ENCODE results near the gene LACTBL1. TPM values are rescaled to one million over a fixed set of nuclear protein-coding genes. Genes with fewer than 3 reads are reported as not detected.

LACTBL1 gene
- total and polyA plus RNA-seq, 2 of the 8 experiments (the other 6 are each of a cell fraction or from before 2014, with no cell fraction given), result not detected

GRCh38 chr1:22971161-22971560 lies 1.5 kb downstream of the LACTBL1 start:
- Histone ChIP-seq H4K5ac (ENCODE audit: insufficient read length, low read depth, low read length) (no peak overlapping the region), H3K9me3 (ENCODE audit: insufficient read depth in 2 of 2, low read depth in 1 of 2, low read length in 1 of 2) (no peaks in the 10 kb centered on the region), H3K4ac (replicated peaks; ENCODE audit: insufficient read length, low read depth, low read length) (no peak overlapping the region), H3K18ac (ENCODE audit: extremely low read depth, low read length) (no peak overlapping the region), H4K91ac (replicated peaks; ENCODE audit: insufficient read length, low read length) (no peak overlapping the region), H3K4me2 (ENCODE audit: insufficient read depth in 1 of 2, low read depth in 2 of 2, low read length in 2 of 2) (no peak overlapping the region), H3K27me3 (replicated peaks in 1 of 4; ENCODE audit: control insufficient read depth in 3 of 4, extremely low read depth in 1 of 4, insufficient read depth in 3 of 4, low read length in 3 of 4) (no peaks in the 10 kb centered on the region; a peak in 1 of 7 replicates), H3K79me2 (ENCODE audit: control insufficient read depth in 1 of 2, insufficient read depth in 2 of 2, low read length in 2 of 2) (no peaks in the 10 kb centered on the region), H2BK12ac (ENCODE audit: low read depth, low read length) (no peak overlapping the region), H2BK15ac (ENCODE audit: low read length) (no peak overlapping the region), H4K20me1 (replicated peaks in 1 of 2; ENCODE audit: control insufficient read depth in 1 of 2, insufficient read depth in 2 of 2, low read length in 2 of 2) (no peaks in the 10 kb centered on the region), H3K14ac (ENCODE audit: insufficient read length) (no peak overlapping the region), H2BK20ac (ENCODE audit: low read length) (no peak overlapping the region), H3K56ac (replicated peaks; ENCODE audit: insufficient read length, low read depth, low read length) (no peak overlapping the region), H3K36me3 (ENCODE audit: control insufficient read depth in 2 of 4, insufficient read depth in 4 of 4, low read length in 3 of 4) (no peaks in the 10 kb centered on the region), H3K27ac (ENCODE audit: low read depth, low read length) (no peak overlapping the region), H3K4me3 (ENCODE audit: extremely low read depth in 1 of 4, insufficient read depth in 2 of 4, low read depth in 3 of 4, low read length in 4 of 4) (no peak overlapping the region), H4K8ac (ENCODE audit: extremely low read depth, insufficient read depth, low read length) (no peak overlapping the region), H3K79me1 (ENCODE audit: low read depth, low read length) (no peaks in the 10 kb centered on the region), H3K9ac (replicated peaks in 1 of 4; ENCODE audit: extremely low read depth in 1 of 4, low read depth in 3 of 4, low read length in 3 of 4) (no peak overlapping the region), H3K23ac (ENCODE audit: insufficient read length) (no peak overlapping the region), H2AK5ac (ENCODE audit: low read depth, low read length) (no peak overlapping the region), H3K4me1 (replicated peaks in 1 of 4; ENCODE audit: control insufficient read depth in 3 of 4, insufficient read depth in 4 of 4, low read length in 3 of 4) (peaks cover 0 to 2% (median 0%) of the 10 kb centered on the region in 4 experiments; a peak in 1 of 7 replicates), H3K23me2 (ENCODE audit: low read depth, low read length) (no peaks in the 10 kb centered on the region), H2BK5ac (ENCODE audit: low read depth, low read length) (no peak overlapping the region), H2AFZ (ENCODE audit: low read length) (no peak overlapping the region), H2BK120ac (replicated peaks; ENCODE audit: low read depth, low read length) (no peak overlapping the region)
- no peak for DNase-seq (ENCODE audit: low read depth in 1 of 2, low spot score in 2 of 2)
- CTCF ChIA-PET (ENCODE audit: partially characterized antibody), result interaction anchor here (0.5 to 2.4 kb wide), 8 partner anchors 22 to 325 kb away, joined by 3 to 6 read pairs (median 4); no protein-coding TSS in a partner anchor
- no peak for FAIRE-seq
- POLR2A ChIA-PET (ENCODE audit: partially characterized antibody), result interaction anchor here (1.7 kb wide), 1 partner anchor 50 kb away, joined by 6 read pairs; no protein-coding TSS in a partner anchor
- WGBS, 2 experiments (ENCODE audit: extremely low coverage in 1 of 2, insufficient coverage in 1 of 2, insufficient read length in 1 of 2, insufficient replicate concordance in 2 of 2, low coverage in 1 of 2, low lambda C conversion rate in 2 of 2, missing lambda C conversion rate in 1 of 2), result 77% methylated on average over 3 of the region's 3 CpGs; no CpG with 5 or more reads in 1 of the 2 experiments
- TF ChIP-seq POU5F1 (IDR thresholded peaks at IDR 0.05; ENCODE audit: low read depth, low read length), result no peak
- no peak for TF ChIP-seq BCL11A (IDR thresholded peaks at IDR 0.05; ENCODE audit: low read depth in 2 of 2, low read length in 2 of 2)

Measured in H1 (cell line).